GM15510 (cell line): Measurements from ENCODE around the gene MED12L.

Experiments used
- POLR2A ChIP-seq: IDR thresholded peaks from 3 replicates; pipeline ENCODE4 v1.6.1; 2011; ENCODE audit warnings: borderline replicate concordance; ENCODE audit not compliant: insufficient read length; ENCODE audit errors: extremely low read depth

The MED12L gene

GRCh38 chr3:151082880-151083838, 2.3 kb upstream of the MED12L start:
- TF ChIP-seq POLR2A, result no peak

DNA sequence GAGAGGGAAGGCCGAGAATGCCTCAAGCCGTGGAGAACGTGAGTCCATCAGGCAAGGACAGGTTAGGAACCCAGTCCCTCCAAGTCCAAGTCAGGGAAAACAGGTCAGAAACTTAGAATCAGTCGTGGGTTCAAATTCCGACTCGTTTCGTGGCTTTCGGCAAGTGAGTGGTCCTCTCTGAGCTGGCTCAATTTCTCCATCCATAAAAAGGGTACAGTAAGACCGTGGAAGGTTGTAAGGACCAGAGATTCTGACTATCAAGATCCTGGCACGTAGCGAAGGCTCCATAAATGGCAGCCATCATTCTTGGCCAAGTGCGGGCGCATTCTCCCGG, 604 bp upstream of the MED12L start:
- TF ChIP-seq POLR2A, result no peak

DNA sequence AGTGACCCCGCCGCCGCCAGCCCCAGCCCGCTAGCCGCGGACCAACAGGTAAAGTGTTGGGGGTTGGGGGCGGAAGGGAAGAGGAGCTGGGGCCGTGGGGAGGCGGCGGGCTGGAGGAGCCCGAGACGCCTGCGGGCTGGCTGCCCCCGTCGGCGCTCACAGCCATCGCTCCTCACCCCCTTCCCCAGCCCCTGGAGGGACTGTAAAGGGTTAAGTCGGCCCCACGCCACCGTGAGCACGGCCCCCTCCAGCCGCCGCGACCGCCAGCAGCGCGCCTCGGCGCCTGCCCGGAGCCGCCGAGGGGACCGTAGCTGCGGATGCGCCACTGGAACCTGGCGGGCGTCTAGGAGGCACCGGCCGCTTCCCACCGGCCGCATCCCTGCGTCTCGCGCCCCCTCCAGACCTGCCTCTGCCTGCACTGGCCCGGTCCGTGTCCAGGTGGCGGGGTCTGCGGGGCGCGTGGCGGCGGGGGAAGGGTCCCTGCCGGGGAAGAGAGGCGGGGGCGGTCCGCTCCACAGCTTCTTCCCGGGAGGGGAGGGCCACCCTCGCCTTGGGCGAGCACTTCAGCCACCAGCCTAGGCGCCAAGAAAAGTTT, 522 bp downstream of the MED12L start:
- TF ChIP-seq POLR2A, result no peak

- TF ChIP-seq POLR2A, result no peak
These were observed 1.3 kb downstream of the MED12L start for GRCh38 chr3:151086484-151087456.

GRCh38 chr3:151087648-151088047, 2.2 kb downstream of the MED12L start:
- TF ChIP-seq POLR2A, result no peak

- TF ChIP-seq POLR2A, result no peak
These were observed 6.4 kb downstream of the MED12L start for GRCh38 chr3:151091685-151092345.

GRCh38 chr3:151093148-151093547, 7.7 kb downstream of the MED12L start:
- TF ChIP-seq POLR2A, result no peak

DNA sequence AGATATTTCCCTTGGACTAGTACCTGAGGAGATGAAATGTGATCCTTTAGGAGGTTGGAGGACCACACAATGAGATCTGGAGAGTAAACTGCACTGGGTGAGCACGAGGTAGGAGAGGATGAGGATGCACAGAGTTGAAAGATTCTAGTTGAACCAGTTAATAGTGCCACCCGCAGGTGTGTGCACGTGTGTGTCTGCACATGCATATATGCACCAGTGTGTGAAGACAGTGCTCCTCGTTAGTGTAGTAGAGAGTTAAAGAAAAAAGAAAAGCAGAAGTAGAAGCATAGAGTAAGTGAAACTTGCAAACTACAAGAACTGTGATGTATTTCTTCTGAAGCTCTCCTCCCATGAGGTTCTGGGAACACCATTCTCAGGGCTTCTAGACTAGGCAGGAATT, 8.4 kb downstream of the MED12L start:
- no peak for TF ChIP-seq POLR2A

DNA sequence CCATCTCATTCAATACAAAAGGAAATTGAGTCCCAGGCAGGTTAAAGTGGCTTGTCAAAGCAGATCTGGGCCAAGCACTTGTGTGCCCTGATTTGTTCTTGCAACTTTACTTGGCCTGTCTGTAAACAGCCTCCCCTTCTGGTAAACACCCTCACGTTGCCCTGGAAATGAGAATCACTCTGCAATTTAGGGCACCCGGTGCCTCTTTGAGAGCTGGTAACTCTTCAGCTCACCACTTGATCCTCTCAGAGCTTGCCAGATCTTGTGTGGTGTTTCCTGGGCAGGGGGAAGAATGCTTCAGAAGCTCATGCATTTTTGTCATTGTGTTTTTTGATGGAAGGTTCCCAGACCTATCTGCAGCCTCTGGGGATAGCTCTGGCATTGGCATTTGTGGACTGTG, 11.3 kb downstream of the MED12L start:
- no peak for TF ChIP-seq POLR2A

DNA sequence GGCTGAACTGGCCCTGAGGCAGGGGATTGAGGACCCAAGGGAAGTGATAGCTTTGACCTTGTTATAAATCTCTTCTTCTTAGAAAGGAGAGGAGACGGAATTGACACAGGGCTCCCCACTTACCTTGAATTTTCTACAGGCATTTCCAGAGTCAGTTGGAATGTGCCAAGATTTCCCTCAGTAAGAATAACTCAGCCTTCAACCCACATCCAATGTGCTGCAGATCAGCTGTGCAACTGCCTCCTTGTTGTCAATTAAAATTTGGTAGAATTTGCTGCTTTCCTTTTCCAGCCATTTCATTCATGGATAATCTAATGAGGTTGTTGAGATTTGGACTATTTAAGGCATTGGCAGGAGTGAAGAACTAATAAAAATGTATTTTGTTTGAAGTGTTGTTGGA, 14.6 kb downstream of the MED12L start:
- TF ChIP-seq POLR2A, result no peak

DNA sequence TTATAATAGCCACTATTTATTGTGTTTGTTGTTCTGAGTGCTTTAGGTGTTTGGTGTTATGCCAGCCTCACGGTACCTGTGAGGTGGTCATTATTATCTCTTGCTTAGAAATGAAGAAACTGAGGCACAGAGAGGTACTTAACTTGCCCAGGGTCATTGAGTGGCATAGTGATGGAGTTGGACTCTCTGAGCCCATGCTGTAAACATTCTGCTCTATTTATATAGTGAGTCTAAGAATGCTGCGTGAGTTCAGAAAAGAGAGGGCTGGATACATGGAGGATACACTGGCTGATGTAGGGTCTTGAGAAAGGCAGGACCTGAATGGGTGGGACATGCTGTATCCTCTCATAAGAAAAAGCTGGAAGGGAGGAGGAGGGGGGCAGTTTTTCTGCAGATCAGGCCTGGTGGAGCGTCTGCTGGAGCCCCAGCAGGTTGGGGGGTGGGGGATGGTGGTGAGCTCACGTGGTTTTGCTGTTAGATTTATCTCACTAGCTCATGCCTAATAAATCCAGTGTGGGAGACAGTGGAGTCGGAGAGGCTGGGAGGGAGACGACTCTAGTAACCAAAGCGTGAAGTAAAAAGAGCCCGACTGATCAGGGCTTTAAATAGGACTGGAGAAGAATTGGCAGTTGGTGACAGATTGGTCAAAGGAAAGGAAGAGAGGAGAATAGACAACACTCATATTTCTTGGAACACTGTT, 16.0 kb downstream of the MED12L start:
- TF ChIP-seq POLR2A, result no peak

GRCh38 chr3:151106311-151106710, 20.8 kb downstream of the MED12L start:
- no peak for TF ChIP-seq POLR2A

DNA sequence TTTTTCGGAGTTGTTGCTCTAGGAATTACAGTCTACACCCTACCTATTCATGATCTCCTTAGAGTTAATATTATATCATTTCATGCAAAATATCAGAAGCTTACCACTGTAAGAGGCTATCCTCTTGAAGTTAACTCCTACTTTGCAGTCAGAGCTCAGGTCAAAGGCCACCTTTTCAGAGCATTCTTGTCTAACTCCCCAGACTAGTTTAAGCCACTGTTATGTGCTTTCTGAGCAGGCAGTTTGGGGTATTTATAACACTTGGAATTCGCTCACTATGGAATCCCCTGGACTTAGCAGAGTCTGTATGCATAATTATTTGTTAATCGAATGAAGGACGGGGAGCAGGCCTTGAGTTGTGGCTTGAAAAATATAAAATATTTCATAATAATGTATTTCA, 21.7 kb downstream of the MED12L start:
- TF ChIP-seq POLR2A, result no peak

DNA sequence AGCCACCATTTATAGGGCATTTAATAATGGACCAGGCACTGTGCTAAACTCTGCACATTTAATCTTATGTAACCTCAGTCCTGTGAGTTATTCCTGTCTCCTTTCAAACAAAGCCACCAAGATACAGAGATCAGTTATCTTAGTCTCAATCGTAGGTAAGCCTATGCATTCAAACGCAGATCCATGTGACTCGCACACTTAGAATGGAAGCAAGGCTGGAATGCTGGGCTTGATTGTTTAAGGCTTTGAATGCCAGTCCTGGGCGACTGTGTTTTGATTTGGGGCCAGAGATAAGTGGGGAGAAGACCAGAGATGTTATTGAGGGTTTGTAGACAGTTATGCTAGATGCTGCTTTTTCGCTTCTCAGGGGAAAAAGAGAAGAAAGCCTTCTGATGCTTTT, 22.2 kb downstream of the MED12L start:
- no peak for TF ChIP-seq POLR2A

GRCh38 chr3:151109286-151109800, 23.9 kb downstream of the MED12L start:
- no peak for TF ChIP-seq POLR2A

GRCh38 chr3:151112731-151113130, 27.3 kb downstream of the MED12L start:
- TF ChIP-seq POLR2A, result no peak
